ENCODE measurements around the gene FHIT. TPM values are rescaled to one million over a fixed set of nuclear protein-coding genes. Genes with fewer than 3 reads are reported as not detected.

The FHIT gene
- total RNA-seq, 1 donor from 2014 or later: 11.7 TPM

DNA sequence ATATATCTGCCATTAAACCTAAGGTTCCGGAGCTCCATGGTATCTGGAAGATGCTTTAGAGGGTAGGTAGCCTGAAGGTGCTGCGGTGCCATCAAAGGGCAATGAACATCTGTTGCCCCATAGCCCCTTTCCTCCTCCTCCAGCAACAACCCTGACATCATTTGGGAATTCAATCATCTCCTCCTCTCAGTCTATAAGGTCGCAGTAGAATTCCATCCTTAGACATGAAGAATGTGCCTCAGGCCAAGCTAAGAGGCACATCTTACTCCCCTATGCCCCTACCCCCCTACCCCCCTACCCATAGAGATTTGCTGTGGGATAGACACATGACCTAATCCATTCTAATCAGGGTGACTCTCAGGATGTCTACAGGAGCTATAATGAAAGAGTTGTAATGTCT, 1101.8 kb downstream of the FHIT start:
- Mint-ChIP-seq H3K9me3 (no peaks in the 10 kb centered on the region), H3K27ac (no peak overlapping the region), H3K36me3 (no peaks in the 10 kb centered on the region), H3K27me3 (no peaks in the 10 kb centered on the region), H3K4me1 (ENCODE audit: unreplicated experiment) (peaks cover 5% of the 10 kb centered on the region), H3K4me3 (no peak overlapping the region)
- DNase-seq (ENCODE audit: extremely low spot score, unreplicated experiment): no peak
- TF ChIP-seq, protein P1, sequence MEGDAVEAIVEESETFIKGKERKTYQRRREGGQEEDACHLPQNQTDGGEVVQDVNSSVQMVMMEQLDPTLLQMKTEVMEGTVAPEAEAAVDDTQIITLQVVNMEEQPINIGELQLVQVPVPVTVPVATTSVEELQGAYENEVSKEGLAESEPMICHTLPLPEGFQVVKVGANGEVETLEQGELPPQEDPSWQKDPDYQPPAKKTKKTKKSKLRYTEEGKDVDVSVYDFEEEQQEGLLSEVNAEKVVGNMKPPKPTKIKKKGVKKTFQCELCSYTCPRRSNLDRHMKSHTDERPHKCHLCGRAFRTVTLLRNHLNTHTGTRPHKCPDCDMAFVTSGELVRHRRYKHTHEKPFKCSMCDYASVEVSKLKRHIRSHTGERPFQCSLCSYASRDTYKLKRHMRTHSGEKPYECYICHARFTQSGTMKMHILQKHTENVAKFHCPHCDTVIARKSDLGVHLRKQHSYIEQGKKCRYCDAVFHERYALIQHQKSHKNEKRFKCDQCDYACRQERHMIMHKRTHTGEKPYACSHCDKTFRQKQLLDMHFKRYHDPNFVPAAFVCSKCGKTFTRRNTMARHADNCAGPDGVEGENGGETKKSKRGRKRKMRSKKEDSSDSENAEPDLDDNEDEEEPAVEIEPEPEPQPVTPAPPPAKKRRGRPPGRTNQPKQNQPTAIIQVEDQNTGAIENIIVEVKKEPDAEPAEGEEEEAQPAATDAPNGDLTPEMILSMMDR (conservative IDR thresholded peaks at IDR 0.05): no peak

DNA sequence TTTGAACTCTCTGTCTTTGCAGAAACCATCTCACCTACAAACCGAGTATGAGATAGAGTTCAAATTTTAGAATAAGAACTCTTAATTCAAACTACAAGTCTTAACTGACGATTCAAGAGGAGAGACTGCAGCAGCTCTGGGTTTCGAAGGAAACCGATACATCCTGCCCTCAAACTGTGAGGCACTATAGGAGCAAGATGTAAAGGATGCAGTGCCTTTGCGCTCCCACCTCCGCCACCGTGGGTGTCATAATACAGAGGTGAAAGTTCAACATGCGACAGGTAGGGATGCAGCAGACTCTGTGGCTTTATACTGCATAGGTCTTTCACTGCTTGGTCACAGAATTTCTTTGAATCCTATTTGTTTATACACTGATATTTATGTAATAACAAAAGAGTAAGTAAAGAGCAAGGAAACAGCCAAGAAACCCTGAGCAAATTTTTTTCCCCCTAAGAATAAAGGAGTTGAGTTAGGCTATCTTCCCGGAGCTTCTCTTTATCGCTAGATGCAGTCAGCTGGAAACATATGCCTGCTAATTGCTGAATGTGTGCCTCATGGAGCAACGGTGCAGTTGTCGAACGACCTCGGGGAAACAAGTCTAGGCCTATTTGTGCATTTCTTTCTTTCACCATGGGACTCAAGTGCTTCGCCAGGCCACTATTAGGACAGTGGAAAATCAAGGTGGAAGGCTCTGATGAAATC, 1103.9 kb downstream of the FHIT start:
- TF ChIP-seq, protein P1 (conservative IDR thresholded peaks at IDR 0.05): no peak
- H3K4me3 Mint-ChIP-seq: no peak overlapping the region
- H3K27me3 Mint-ChIP-seq: no peaks in the 10 kb centered on the region
- H3K4me1 Mint-ChIP-seq (ENCODE audit: unreplicated experiment): peaks cover 5% of the 10 kb centered on the region
- no peaks in the 10 kb centered on the region for H3K9me3 Mint-ChIP-seq
- no peak for DNase-seq (ENCODE audit: extremely low spot score, unreplicated experiment)
- H3K27ac Mint-ChIP-seq: no peak overlapping the region
- no peaks in the 10 kb centered on the region for H3K36me3 Mint-ChIP-seq

DNA sequence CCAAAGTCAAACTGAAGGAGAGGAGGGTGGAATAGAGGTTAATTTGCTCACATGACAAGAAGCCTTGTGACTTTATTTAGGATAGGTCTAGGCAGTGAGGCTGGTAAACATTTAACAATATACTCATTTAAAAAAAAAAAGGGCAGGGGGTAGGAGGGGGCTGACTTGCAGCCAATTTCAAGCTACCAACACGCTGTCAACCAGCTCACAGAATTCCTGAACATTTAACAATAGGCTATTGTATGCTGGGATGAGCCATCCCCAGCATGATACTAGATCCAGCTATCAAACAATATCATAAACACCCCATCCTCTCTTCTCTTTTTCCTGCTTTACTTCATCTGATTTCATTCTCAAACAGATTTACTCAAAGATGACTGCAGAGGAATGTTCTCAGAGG, 1105.1 kb downstream of the FHIT start:
- Mint-ChIP-seq H3K9me3 (no peaks in the 10 kb centered on the region), H3K27ac (no peak overlapping the region), H3K36me3 (no peaks in the 10 kb centered on the region), H3K27me3 (no peaks in the 10 kb centered on the region), H3K4me3 (no peak overlapping the region), H3K4me1 (ENCODE audit: unreplicated experiment) (peaks cover 11% of the 10 kb centered on the region)
- TF ChIP-seq, protein P1 (conservative IDR thresholded peaks at IDR 0.05): no peak
- no peak for DNase-seq (ENCODE audit: extremely low spot score, unreplicated experiment)

DNA sequence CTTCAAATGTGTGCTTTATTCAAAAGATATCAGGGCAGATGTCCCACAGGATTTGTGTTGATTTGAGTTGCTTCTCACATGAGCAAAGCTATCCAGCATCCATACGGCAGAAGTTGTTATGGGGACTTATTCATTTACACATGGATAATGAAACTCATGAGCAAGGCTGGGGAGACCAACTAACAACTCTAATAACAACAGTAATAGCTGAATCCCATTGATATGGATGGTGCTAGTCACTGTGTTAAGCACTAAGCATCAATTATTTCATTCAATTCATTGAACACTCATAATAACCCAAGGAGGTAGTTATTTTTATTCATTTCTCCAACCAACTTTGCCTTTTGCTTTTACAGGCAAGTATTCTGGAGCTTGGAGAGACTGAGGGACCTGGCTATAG, 1107.2 kb downstream of the FHIT start:
- no peaks in the 10 kb centered on the region for H3K27me3 Mint-ChIP-seq
- peaks cover 11% of the 10 kb centered on the region for H3K4me1 Mint-ChIP-seq (ENCODE audit: unreplicated experiment)
- no peak for DNase-seq (ENCODE audit: extremely low spot score, unreplicated experiment)
- no peaks in the 10 kb centered on the region for H3K36me3 Mint-ChIP-seq
- TF ChIP-seq, protein P1 (conservative IDR thresholded peaks at IDR 0.05): no peak
- no peak overlapping the region for H3K4me3 Mint-ChIP-seq
- H3K9me3 Mint-ChIP-seq: no peaks in the 10 kb centered on the region
- no peak overlapping the region for H3K27ac Mint-ChIP-seq

DNA sequence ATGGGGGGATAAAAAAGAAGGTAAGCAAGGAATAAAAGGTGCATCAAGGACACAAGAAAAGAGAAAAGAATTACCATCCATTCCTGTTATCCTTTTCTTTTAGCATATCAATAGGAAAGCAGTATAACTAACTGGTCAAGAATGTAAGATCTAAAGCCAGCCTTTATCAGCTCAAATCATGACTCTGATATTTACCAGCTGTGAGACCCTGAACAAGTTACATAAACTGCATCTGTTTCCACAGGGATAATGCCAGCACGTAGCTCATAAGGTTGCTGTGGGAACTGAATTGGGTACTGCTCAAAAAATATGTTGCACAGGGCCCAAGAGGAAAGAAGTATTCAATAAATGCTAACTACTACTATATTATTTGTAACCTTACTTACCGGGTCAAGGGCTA, 1109.2 kb downstream of the FHIT start:
- no peak for DNase-seq (ENCODE audit: extremely low spot score, unreplicated experiment)
- H3K27ac Mint-ChIP-seq: no peak overlapping the region
- no peak overlapping the region for H3K4me3 Mint-ChIP-seq
- no peaks in the 10 kb centered on the region for H3K9me3 Mint-ChIP-seq
- TF ChIP-seq, protein P1 (conservative IDR thresholded peaks at IDR 0.05): no peak
- peaks cover 16% of the 10 kb centered on the region for H3K4me1 Mint-ChIP-seq (ENCODE audit: unreplicated experiment)
- H3K27me3 Mint-ChIP-seq: no peaks in the 10 kb centered on the region
- no peaks in the 10 kb centered on the region for H3K36me3 Mint-ChIP-seq
